Endothelial cell (in vitro differentiated cells): ENCODE data around the gene RABIF. TPM values are rescaled to one million over a fixed set of nuclear protein-coding genes. Genes with fewer than 3 reads are reported as not detected.
A peak's percentile ranks its signal among the peaks of the same experiment; 100 is the strongest.

ENCODE experiments used
- DNase-seq: peaks from one replicate; pipeline ENCODE4 v3.0.0; 2021; ENCODE audit warnings: low spot score
- H3K27ac Mint-ChIP-seq: one replicate; pipeline ENCODE4 v1.8.0; 2021; ENCODE audit warnings: mixed read lengths, inconsistent platforms; ENCODE audit not compliant: unreplicated experiment
- H3K27me3 Mint-ChIP-seq: one replicate; pipeline ENCODE4 v1.8.0; 2021; ENCODE audit warnings: mild to moderate bottlenecking, moderate library complexity, mixed read lengths, inconsistent platforms; ENCODE audit not compliant: unreplicated experiment
- H3K36me3 Mint-ChIP-seq: one replicate; pipeline ENCODE4 v1.8.0; 2021; ENCODE audit warnings: mild to moderate bottlenecking, low read depth, mixed read lengths, inconsistent platforms; ENCODE audit not compliant: unreplicated experiment
- H3K4me1 Mint-ChIP-seq: one replicate; pipeline ENCODE4 v1.8.0; 2021; ENCODE audit warnings: mild to moderate bottlenecking, mixed read lengths, inconsistent platforms; ENCODE audit not compliant: unreplicated experiment
- H3K4me3 Mint-ChIP-seq: one replicate; pipeline ENCODE4 v1.8.0; 2021; ENCODE audit warnings: mild to moderate bottlenecking, mixed read lengths, inconsistent platforms; ENCODE audit not compliant: unreplicated experiment
- H3K9me3 Mint-ChIP-seq: one replicate; pipeline ENCODE4 v1.8.0; 2021; ENCODE audit warnings: mixed read lengths, inconsistent platforms; ENCODE audit not compliant: unreplicated experiment
- total RNA-seq: library from RNA; stranded (reverse); fragmentation: NEBNext Ultra II Directional; extraction: Animal tissue kit (Norgen Biotek cat#: 25700); gene quantifications from one replicate; pipeline ENCODE4 v1.2.1, GENCODE V29; 2021; ENCODE audit not compliant: unreplicated experiment
- TF ChIP-seq, protein P1 (sequence below): fragments of 200-600 bp; sonication (generic); IDR thresholded peaks from one replicate; pipeline ENCODE4 v1.5.0; 2021; ENCODE audit warnings: antibody characterized with exemption; ENCODE audit not compliant: unreplicated experiment

Gene RABIF
- total RNA-seq, 1 donor from 2014 or later, result 13.5 TPM

DNA sequence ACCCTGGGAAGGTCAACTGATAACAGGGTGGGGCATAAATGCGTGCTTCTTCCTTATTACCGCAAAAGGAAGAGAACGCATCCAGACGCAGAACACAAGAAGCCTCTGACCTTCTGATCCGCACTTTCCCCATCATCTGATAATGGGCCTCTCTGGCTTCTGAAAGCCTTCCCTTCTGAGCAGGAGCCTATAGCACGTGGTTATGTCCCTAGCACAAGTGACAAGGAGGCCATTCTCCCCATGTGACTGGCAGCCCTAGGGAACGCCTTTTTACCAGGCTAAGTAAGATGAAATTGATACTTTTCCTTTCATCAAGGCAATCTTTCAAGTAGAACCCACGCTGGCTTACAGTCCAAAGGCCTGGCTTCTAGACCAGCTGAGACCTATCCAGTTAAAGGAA is 34.2 kb downstream of the RABIF start:
- no peaks in the 10 kb centered on the region for H3K9me3 Mint-ChIP-seq
- peaks cover 5% of the 10 kb centered on the region for H3K27me3 Mint-ChIP-seq
- H3K4me1 Mint-ChIP-seq, result peaks cover 6% of the 10 kb centered on the region
- H3K27ac Mint-ChIP-seq, result no peak overlapping the region
- DNase-seq, result no peak
- H3K36me3 Mint-ChIP-seq, result peaks cover 8% of the 10 kb centered on the region
- H3K4me3 Mint-ChIP-seq, result no peak overlapping the region
- TF ChIP-seq, protein P1, sequence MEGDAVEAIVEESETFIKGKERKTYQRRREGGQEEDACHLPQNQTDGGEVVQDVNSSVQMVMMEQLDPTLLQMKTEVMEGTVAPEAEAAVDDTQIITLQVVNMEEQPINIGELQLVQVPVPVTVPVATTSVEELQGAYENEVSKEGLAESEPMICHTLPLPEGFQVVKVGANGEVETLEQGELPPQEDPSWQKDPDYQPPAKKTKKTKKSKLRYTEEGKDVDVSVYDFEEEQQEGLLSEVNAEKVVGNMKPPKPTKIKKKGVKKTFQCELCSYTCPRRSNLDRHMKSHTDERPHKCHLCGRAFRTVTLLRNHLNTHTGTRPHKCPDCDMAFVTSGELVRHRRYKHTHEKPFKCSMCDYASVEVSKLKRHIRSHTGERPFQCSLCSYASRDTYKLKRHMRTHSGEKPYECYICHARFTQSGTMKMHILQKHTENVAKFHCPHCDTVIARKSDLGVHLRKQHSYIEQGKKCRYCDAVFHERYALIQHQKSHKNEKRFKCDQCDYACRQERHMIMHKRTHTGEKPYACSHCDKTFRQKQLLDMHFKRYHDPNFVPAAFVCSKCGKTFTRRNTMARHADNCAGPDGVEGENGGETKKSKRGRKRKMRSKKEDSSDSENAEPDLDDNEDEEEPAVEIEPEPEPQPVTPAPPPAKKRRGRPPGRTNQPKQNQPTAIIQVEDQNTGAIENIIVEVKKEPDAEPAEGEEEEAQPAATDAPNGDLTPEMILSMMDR, result no peak

DNA sequence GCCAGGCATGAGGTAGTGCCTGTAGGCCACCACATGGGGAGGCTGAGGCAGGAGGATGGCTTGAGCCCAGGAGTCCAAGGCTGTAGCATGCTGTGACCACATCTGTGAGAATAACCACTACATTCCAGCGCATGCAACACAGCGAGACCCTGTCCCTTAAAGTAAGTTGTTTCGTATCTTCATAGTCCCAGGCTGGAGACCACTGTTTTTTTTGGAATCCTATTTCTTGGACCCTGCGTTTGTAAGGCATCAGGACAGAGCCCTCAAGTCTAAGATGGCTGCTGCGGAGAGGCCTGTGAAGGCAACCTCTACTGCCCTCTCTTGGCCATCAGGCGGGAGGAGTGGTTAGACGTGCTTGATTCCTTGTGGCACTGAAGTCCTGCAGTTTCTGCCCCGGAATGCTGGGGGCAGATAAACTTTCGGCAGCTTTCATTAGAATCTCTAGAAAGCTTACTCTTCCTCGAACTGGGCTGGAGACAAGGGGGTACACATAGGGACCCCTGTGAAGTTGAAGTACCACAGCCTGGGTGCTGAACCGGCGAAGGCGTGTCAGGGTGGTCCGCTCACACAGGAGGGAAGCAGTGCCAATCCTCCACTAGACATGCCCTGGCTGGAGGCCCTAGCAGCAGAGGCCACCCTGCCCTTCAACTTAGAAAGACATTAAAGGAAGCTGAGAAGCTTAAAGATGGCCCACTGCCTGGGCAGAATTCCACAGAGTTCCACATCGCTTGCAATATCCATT is 36.6 kb downstream of the RABIF start:
- Mint-ChIP-seq H3K9me3 (no peaks in the 10 kb centered on the region), H3K4me3 (no peak overlapping the region), H3K4me1 (no peaks in the 10 kb centered on the region), H3K36me3 (peaks cover 8% of the 10 kb centered on the region), H3K27me3 (peaks cover 6% of the 10 kb centered on the region), H3K27ac (no peak overlapping the region)
- peak; percentile 67 for DNase-seq
- TF ChIP-seq, protein P1, result peak; percentile 58

GRCh38 chr1:202850593-202851362 is 38.2 kb downstream of the RABIF start:
- Mint-ChIP-seq H3K9me3 (no peaks in the 10 kb centered on the region), H3K4me3 (no peak overlapping the region), H3K36me3 (peaks cover 4% of the 10 kb centered on the region), H3K27me3 (peaks cover 6% of the 10 kb centered on the region), H3K27ac (no peak overlapping the region), H3K4me1 (peaks cover 1% of the 10 kb centered on the region)
- TF ChIP-seq, protein P1, result no peak
- DNase-seq, result no peak

DNA sequence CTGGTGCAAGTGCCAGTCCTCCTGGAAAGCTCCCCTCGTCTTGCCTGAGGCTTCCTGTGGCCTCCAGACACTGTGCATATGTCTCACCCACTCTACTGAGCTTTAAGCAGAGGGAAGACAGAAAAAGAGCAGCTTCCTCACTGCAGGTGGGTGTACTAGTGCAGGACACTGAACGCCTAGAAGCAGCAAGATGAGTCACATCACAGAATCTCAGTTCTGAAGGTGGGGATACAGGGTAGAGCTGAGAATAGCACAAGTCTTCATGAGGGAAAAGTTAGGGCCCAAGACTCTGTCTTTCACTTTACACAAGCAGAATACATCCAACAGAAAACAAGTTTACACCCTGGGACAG is 40.8 kb downstream of the RABIF start:
- Mint-ChIP-seq H3K4me3 (no peak overlapping the region), H3K4me1 (peaks cover 6% of the 10 kb centered on the region), H3K27ac (no peak overlapping the region), H3K36me3 (no peaks in the 10 kb centered on the region), H3K9me3 (no peaks in the 10 kb centered on the region), H3K27me3 (peaks cover 8% of the 10 kb centered on the region)
- no peak for DNase-seq
- TF ChIP-seq, protein P1, result no peak

DNA sequence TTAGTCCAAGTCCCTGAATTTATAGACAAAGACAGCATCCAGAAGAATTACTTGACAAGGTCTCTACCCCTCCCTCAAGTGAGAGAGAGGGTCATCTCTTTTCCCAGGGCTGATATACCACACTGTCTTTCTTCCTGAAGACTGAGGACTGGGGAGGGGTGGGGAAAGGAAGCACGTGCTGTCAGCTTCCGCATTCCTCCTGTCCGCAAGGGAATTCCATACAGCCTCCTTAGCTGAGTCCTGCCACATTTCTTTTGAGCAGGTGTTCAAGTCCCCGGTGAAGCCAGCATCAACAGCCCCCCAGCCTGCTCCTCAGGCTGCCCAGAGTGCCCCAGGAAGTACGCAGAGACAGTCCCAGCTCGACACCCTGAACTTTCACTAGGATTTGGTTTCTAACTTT is 44.0 kb downstream of the RABIF start:
- Mint-ChIP-seq H3K9me3 (no peaks in the 10 kb centered on the region), H3K4me1 (peaks cover 6% of the 10 kb centered on the region), H3K36me3 (no peaks in the 10 kb centered on the region), H3K27me3 (peaks cover 7% of the 10 kb centered on the region), H3K4me3 (no peak overlapping the region), H3K27ac (no peak overlapping the region)
- TF ChIP-seq, protein P1, result no peak
- DNase-seq, result no peak
